ENCODE data around the gene SMURF2.

The SMURF2 gene

DNA sequence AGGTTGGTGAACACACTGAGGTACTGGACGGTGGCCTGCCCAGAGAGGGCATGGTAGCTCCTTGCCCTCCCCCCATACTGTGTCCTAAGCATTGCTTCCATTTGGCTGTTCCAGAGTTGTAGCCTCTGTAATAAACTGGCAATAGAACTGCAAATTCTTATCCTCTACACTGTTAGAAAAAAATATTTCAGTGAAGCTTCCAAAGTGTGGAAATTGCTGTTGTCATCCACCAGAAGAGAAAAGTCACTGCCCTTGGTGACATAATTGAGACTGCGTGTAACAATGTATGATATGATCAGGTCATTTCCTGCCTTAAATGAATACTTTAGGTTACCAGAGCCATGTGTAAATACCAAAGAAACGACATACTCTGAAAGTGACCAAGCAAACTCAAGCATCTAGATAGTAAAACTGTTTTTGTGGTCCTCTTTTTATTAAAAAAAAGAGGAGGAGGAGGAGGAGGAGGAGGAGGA lies 89.4 kb downstream of the SMURF2 start:
- H3K4me3 ChIP-seq (ENCODE audit: low read depth, low read length): no peak overlapping the region
- TF ChIP-seq, protein P1, sequence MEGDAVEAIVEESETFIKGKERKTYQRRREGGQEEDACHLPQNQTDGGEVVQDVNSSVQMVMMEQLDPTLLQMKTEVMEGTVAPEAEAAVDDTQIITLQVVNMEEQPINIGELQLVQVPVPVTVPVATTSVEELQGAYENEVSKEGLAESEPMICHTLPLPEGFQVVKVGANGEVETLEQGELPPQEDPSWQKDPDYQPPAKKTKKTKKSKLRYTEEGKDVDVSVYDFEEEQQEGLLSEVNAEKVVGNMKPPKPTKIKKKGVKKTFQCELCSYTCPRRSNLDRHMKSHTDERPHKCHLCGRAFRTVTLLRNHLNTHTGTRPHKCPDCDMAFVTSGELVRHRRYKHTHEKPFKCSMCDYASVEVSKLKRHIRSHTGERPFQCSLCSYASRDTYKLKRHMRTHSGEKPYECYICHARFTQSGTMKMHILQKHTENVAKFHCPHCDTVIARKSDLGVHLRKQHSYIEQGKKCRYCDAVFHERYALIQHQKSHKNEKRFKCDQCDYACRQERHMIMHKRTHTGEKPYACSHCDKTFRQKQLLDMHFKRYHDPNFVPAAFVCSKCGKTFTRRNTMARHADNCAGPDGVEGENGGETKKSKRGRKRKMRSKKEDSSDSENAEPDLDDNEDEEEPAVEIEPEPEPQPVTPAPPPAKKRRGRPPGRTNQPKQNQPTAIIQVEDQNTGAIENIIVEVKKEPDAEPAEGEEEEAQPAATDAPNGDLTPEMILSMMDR (IDR thresholded peaks at IDR 0.05; ENCODE audit: low read depth, low read length): no peak
- DNase-seq (ENCODE audit: low read depth, low spot score): no peak
- in situ Hi-C loops (cut with HindIII; ENCODE audit: low sequenced_read_pairs): no loop called here

DNA sequence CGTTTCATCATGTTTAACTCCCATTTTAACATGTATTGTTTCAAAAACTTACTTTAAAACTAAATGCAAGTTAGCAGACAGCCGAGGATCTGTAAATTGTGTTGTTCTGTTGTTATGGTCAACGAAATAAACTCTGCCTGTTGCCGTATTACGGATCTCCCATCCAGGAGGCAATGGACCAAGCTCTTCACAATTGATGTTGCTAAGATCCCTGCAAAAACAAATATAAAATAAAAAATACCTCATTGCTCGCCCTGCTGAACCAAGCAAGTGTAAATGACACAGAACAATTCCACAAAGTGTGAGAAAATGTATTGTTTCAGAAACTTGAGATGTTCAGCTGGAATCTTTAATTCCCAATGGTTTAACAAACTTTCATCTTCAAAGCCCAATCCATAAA lies 90.4 kb downstream of the SMURF2 start:
- in situ Hi-C loops (cut with HindIII; ENCODE audit: low sequenced_read_pairs): no loop called here
- TF ChIP-seq, protein P1 (IDR thresholded peaks at IDR 0.05; ENCODE audit: low read depth, low read length): no peak
- no peak overlapping the region for H3K4me3 ChIP-seq (ENCODE audit: low read depth, low read length)
- no peak for DNase-seq (ENCODE audit: low read depth, low spot score)

DNA sequence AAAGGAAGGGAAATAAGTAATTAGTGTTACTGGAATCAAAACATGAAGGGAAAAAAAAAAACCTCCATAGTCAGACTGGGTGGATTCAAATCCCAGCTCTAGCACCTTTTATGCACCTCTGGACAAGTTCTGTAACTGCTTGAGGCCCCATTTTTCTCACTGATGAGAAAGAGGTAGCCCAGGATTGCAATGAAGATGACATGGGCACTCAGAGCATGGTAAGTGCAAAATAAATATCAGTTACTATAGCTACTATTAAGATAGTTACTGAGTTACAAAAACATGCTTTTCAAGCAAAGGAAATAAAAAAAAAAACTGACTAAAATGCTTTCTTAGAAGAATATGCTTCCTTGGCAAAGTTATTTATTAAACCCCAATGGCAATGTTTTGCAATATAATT lies 96.5 kb downstream of the SMURF2 start:
- in situ Hi-C loops (cut with HindIII; ENCODE audit: low sequenced_read_pairs): no loop called here

DNA sequence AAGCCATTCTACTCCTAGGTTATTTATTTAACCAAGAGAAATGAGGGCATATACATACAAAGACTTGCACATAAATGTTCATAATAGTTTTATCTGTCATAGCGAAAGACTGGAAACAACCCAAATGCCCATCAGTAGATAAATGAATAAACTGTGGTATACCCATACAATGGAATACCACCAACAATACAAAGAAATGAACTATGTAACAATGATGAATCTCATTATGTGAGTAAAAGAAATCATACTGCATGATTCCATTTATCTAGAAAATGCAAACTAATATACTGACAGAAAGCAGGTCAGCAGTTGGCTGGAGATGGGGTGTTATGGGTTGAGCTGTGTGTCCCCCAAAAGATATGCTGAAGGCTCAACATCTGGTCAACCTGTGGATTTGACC lies 98.0 kb downstream of the SMURF2 start:
- TF ChIP-seq, protein P1 (IDR thresholded peaks at IDR 0.05; ENCODE audit: low read depth, low read length): no peak
- no peak overlapping the region for H3K4me3 ChIP-seq (ENCODE audit: low read depth, low read length)
- in situ Hi-C loops (cut with HindIII; ENCODE audit: low sequenced_read_pairs): no loop called here
- no peak for DNase-seq (ENCODE audit: low read depth, low spot score)

More for the DNA sequence above, 96.5 kb downstream of the SMURF2 start:
- DNase-seq (ENCODE audit: low read depth, low spot score): no peak
- TF ChIP-seq, protein P1 (IDR thresholded peaks at IDR 0.05; ENCODE audit: low read depth, low read length): no peak
- H3K4me3 ChIP-seq (ENCODE audit: low read depth, low read length): no peak overlapping the region

DNA sequence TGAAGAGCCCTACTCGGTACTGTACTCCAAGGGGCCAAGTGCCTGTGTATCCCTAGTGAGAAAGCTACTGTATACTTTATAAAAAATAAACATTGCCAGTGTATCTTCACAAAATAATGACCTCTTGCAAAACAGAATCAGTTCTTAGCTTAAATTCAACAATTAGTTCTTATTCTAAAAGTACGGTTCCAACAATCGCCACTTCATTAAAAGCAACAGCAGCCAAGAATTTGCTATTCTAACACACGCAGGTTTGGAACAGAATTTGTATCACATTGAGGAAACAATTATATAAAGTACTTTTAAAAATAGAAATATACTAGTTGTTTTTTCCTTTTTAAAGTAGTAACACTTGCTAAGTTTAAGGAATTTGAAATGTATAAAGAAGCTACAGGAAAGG lies 106.8 kb downstream of the SMURF2 start:
- in situ Hi-C loops (cut with HindIII; ENCODE audit: low sequenced_read_pairs): no loop called here

DNA sequence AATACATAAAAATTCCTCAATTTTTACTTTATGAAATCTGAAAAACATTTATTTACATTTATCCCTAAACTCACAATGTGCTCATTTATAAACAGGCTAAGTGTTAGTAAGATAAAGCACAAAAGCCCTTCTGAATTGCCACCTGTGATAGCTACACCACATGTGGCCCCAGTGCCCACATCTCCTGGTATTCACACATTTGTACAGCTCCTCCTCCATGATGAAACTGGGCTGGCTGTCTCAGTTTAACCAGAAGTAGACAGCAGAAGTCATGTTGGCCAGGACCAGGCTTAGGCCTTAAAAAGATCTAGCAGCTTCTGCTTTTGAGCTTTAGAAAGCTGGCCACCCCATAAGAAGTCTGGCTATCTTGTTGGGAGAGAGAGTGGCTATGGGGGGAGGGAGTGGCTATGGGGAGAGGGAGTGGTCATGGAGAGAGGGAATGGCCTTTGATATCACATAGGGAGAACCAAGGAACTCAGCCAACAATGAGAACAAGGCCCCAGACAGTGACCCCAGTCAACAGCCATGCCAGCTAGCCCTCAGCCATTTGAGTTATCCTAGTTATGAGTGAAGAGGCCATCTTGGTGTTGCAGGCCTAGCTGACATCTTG lies 108.0 kb downstream of the SMURF2 start:
- no peak overlapping the region for H3K4me3 ChIP-seq (ENCODE audit: low read depth, low read length)
- TF ChIP-seq, protein P1 (IDR thresholded peaks at IDR 0.05; ENCODE audit: low read depth, low read length): no peak
- no peak for DNase-seq (ENCODE audit: low read depth, low spot score)
- in situ Hi-C loops (cut with HindIII; ENCODE audit: low sequenced_read_pairs): no loop called here

More for the DNA sequence above, 106.8 kb downstream of the SMURF2 start:
- TF ChIP-seq, protein P1 (IDR thresholded peaks at IDR 0.05; ENCODE audit: low read depth, low read length): no peak
- H3K4me3 ChIP-seq (ENCODE audit: low read depth, low read length): no peak overlapping the region
- DNase-seq (ENCODE audit: low read depth, low spot score): no peak

Measured in astrocyte of the spinal cord (primary cell).